Measurements from ENCODE around the gene CDK9. TPM values are rescaled to one million over a fixed set of nuclear protein-coding genes. Genes with fewer than 3 reads are reported as not detected.

CDK9 gene
- total and polyA plus RNA-seq, 2 of the 4 experiments (the other 2 are of a cell fraction) = 30.3 to 49.9 TPM

- no peak overlapping the region for H3K4ac ChIP-seq (ENCODE audit: low read depth, low read length)
- H3K56ac ChIP-seq (ENCODE audit: extremely low read depth, insufficient read depth, low read length) = no peak overlapping the region
- peaks cover 3% of the 10 kb centered on the region for H3K27me3 ChIP-seq (ENCODE audit: control insufficient read depth, insufficient read depth, low read length)
- H3K79me1 ChIP-seq (ENCODE audit: low read depth in 1 of 2, low read length in 2 of 2) = no peaks in the 10 kb centered on the region
- H3K4me2 ChIP-seq (ENCODE audit: low read depth, low read length) = peak overlapping the region; percentile 71; the same call in 1 of the 2 replicates
- no peak overlapping the region for H4K8ac ChIP-seq (ENCODE audit: low read depth in 2 of 2, low read length in 2 of 2)
- H3K14ac ChIP-seq (replicated peaks; ENCODE audit: low read depth, low read length) = no peak overlapping the region
- H3K9ac ChIP-seq (ENCODE audit: low read depth, low read length) = no peak overlapping the region
- peak overlapping the region; percentile 94 for H2AFZ ChIP-seq (replicated peaks; ENCODE audit: low read length, poor library complexity)
- H4K20me1 ChIP-seq (ENCODE audit: insufficient read depth, low read length) = no peaks in the 10 kb centered on the region
- H3K9me3 ChIP-seq (ENCODE audit: control insufficient read depth, insufficient read depth, low read length) = no peaks in the 10 kb centered on the region
- in situ Hi-C loops (cut with MboI; ENCODE audit: low sequenced_read_pairs) = no loop called here
- intact Hi-C loops (cut with micrococcal nuclease) = no loop called here
- H3K4me1 ChIP-seq (ENCODE audit: control insufficient read depth, insufficient read depth, low read length) = peaks cover 2% of the 10 kb centered on the region; the same call in 1 of the 2 replicates
- DNase-seq (no peak), ATAC-seq (ENCODE audit: low read depth) (no peak)
- H2AK5ac ChIP-seq (ENCODE audit: low read depth, low read length) = no peak overlapping the region; the same call in 1 of the 2 replicates
- H2BK15ac ChIP-seq (ENCODE audit: low read depth, low read length) = no peak overlapping the region
- no peak overlapping the region for H3K23ac ChIP-seq (ENCODE audit: low read depth, low read length)
- no peaks in the 10 kb centered on the region for H3K36me3 ChIP-seq (ENCODE audit: control insufficient read depth, insufficient read depth, low read length)
- H3K18ac ChIP-seq (ENCODE audit: low read depth, low read length) = no peak overlapping the region
- H4K91ac ChIP-seq (ENCODE audit: insufficient read depth, low read depth, low read length) = no peak overlapping the region
- 71% methylated on average over 1 of the region's 3 CpGs; no CpG with 5 or more reads in 1 of the 2 experiments for WGBS, 2 experiments (ENCODE audit: extremely low coverage in 2 of 2, insufficient read length in 1 of 2)
- H2BK120ac ChIP-seq (ENCODE audit: low read depth, low read length) = no peak overlapping the region
- H2BK5ac ChIP-seq (ENCODE audit: low read depth, low read length, poor library complexity, severe bottlenecking) = no peak overlapping the region
- no peaks in the 10 kb centered on the region; the same call in 1 of the 2 replicates for H3K9me1 ChIP-seq (ENCODE audit: insufficient read depth, low read length)
- TF ChIP-seq RAD21 (IDR thresholded peaks at IDR 0.05; ENCODE audit: low read length) = no peak
- no peak for TF ChIP-seq POLR2A (IDR thresholded peaks at IDR 0.05; ENCODE audit: low read depth, low read length)
- no peak for TF ChIP-seq BHLHE40 (IDR thresholded peaks at IDR 0.05; ENCODE audit: low read depth, low read length)
- no peak for TF ChIP-seq FOS (IDR thresholded peaks at IDR 0.05; ENCODE audit: low read depth, low read length)
- TF ChIP-seq CEBPB (IDR thresholded peaks at IDR 0.05; ENCODE audit: low read depth, low read length) = no peak
- TF ChIP-seq MAZ (IDR thresholded peaks at IDR 0.05; ENCODE audit: borderline replicate concordance, low read depth, low read length) = no peak
- no peak for TF ChIP-seq RFX5 (IDR thresholded peaks at IDR 0.05; ENCODE audit: low read depth, low read length)
- no peak for TF ChIP-seq ELK1 (IDR thresholded peaks at IDR 0.05; ENCODE audit: borderline replicate concordance, low read depth, low read length)
- TF ChIP-seq NFE2L2 (IDR thresholded peaks at IDR 0.05; ENCODE audit: low read depth, low read length) = no peak
- no peak for TF ChIP-seq MAFK (IDR thresholded peaks at IDR 0.05; ENCODE audit: low read depth, low read length)
- no peak for TF ChIP-seq RCOR1 (IDR thresholded peaks at IDR 0.05; ENCODE audit: insufficient replicate concordance, low read length)
- no peak for TF ChIP-seq SMC3 (IDR thresholded peaks at IDR 0.05; ENCODE audit: low read depth, low read length)
- TF ChIP-seq, protein P1, sequence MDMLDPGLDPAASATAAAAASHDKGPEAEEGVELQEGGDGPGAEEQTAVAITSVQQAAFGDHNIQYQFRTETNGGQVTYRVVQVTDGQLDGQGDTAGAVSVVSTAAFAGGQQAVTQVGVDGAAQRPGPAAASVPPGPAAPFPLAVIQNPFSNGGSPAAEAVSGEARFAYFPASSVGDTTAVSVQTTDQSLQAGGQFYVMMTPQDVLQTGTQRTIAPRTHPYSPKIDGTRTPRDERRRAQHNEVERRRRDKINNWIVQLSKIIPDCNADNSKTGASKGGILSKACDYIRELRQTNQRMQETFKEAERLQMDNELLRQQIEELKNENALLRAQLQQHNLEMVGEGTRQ (IDR thresholded peaks at IDR 0.05; ENCODE audit: low read depth, low read length) = no peak
- no peak for TF ChIP-seq MXI1 (IDR thresholded peaks at IDR 0.05; ENCODE audit: borderline replicate concordance, low read depth, low read length)
- TF ChIP-seq, protein P2, sequence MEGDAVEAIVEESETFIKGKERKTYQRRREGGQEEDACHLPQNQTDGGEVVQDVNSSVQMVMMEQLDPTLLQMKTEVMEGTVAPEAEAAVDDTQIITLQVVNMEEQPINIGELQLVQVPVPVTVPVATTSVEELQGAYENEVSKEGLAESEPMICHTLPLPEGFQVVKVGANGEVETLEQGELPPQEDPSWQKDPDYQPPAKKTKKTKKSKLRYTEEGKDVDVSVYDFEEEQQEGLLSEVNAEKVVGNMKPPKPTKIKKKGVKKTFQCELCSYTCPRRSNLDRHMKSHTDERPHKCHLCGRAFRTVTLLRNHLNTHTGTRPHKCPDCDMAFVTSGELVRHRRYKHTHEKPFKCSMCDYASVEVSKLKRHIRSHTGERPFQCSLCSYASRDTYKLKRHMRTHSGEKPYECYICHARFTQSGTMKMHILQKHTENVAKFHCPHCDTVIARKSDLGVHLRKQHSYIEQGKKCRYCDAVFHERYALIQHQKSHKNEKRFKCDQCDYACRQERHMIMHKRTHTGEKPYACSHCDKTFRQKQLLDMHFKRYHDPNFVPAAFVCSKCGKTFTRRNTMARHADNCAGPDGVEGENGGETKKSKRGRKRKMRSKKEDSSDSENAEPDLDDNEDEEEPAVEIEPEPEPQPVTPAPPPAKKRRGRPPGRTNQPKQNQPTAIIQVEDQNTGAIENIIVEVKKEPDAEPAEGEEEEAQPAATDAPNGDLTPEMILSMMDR (conservative IDR thresholded peaks at IDR 0.05; ENCODE audit: low read depth, low read length) = no peak
- dilution Hi-C loops (cut with HindIII; ENCODE audit: low sequenced_read_pairs, unreplicated experiment) = no loop called here
- BruUV-seq (replicated peaks) = no TSS peak
- H3K4me3 ChIP-seq (ENCODE audit: insufficient read depth, low read depth, low read length) = no peak overlapping the region
- ChIA-PET CTCF (no interaction called here), POLR2A (ENCODE audit: unreplicated experiment) (interaction anchor here (0.8 kb wide), 1 partner anchor 22 kb away, joined by 3 read pairs; no protein-coding TSS in a partner anchor)
- H4K5ac ChIP-seq (ENCODE audit: low read depth, low read length) = no peak overlapping the region
- H2AK9ac ChIP-seq (replicated peaks; ENCODE audit: low read depth, low read length, poor library complexity) = peak overlapping the region; percentile 9
- H2BK20ac ChIP-seq (ENCODE audit: low read depth, low read length) = no peak overlapping the region
- H3K27ac ChIP-seq (ENCODE audit: insufficient read depth, low read length) = no peak overlapping the region
These were observed 15.3 kb upstream of the CDK9 start for GRCh38 chr9:127770583-127770904.
